SK-N-DZ (cell line): ENCODE measurements around the gene CAV2.

ENCODE experiments used
- DNase-seq: peaks from one replicate; pipeline ENCODE4 v3.0.0-alpha.2; 2015; ENCODE audit warnings: low spot score

CAV2 gene

GRCh38 chr7:116524221-116524608 is 24.7 kb downstream of the CAV2 start:
- DNase-seq: no peak

- DNase-seq: no peak
Measured at GRCh38 chr7:116524609-116525297, 25.2 kb downstream of the CAV2 start, which contains the start of gene CAV1. CAV1 (plus strand) TSS chr7:116525036; CDS start chr7:116525063, 27 bp downstream.

GRCh38 chr7:116525298-116525912 is 25.9 kb downstream of the CAV2 start:
- no peak for DNase-seq

GRCh38 chr7:116525913-116526861 is 26.6 kb downstream of the CAV2 start:
- peak; percentile 21 for DNase-seq

GRCh38 chr7:116526897-116527296 is 27.4 kb downstream of the CAV2 start:
- DNase-seq: no peak

GRCh38 chr7:116527521-116527920 is 28.0 kb downstream of the CAV2 start:
- no peak for DNase-seq

- no peak for DNase-seq
Measured at GRCh38 chr7:116528008-116528789, 28.7 kb downstream of the CAV2 start.

- DNase-seq: no peak
Measured at GRCh38 chr7:116529250-116529649, 29.7 kb downstream of the CAV2 start.

GRCh38 chr7:116530107-116530820 is 30.7 kb downstream of the CAV2 start:
- DNase-seq: no peak

GRCh38 chr7:116532102-116532688 is 32.7 kb downstream of the CAV2 start:
- no peak for DNase-seq

- no peak for DNase-seq
Measured at GRCh38 chr7:116534790-116535189, 35.3 kb downstream of the CAV2 start.

GRCh38 chr7:116535416-116535815 is 35.9 kb downstream of the CAV2 start:
- no peak for DNase-seq

GRCh38 chr7:116538138-116538537 is 38.6 kb downstream of the CAV2 start:
- no peak for DNase-seq

- DNase-seq: no peak
Measured at GRCh38 chr7:116539879-116540278, 40.3 kb downstream of the CAV2 start.

- no peak for DNase-seq
Measured at GRCh38 chr7:116540743-116541142, 41.2 kb downstream of the CAV2 start.

- DNase-seq: no peak
Measured at GRCh38 chr7:116541951-116542350, 42.4 kb downstream of the CAV2 start.

GRCh38 chr7:116542618-116543017 is 43.1 kb downstream of the CAV2 start:
- no peak for DNase-seq

- no peak for DNase-seq
Measured at GRCh38 chr7:116543664-116544063, 44.1 kb downstream of the CAV2 start.

GRCh38 chr7:116544487-116544886 is 44.9 kb downstream of the CAV2 start:
- DNase-seq: no peak

- no peak for DNase-seq
Measured at GRCh38 chr7:116545411-116545993, 46.0 kb downstream of the CAV2 start.
